Measurements from ENCODE around the gene FAM83C.

DNA sequence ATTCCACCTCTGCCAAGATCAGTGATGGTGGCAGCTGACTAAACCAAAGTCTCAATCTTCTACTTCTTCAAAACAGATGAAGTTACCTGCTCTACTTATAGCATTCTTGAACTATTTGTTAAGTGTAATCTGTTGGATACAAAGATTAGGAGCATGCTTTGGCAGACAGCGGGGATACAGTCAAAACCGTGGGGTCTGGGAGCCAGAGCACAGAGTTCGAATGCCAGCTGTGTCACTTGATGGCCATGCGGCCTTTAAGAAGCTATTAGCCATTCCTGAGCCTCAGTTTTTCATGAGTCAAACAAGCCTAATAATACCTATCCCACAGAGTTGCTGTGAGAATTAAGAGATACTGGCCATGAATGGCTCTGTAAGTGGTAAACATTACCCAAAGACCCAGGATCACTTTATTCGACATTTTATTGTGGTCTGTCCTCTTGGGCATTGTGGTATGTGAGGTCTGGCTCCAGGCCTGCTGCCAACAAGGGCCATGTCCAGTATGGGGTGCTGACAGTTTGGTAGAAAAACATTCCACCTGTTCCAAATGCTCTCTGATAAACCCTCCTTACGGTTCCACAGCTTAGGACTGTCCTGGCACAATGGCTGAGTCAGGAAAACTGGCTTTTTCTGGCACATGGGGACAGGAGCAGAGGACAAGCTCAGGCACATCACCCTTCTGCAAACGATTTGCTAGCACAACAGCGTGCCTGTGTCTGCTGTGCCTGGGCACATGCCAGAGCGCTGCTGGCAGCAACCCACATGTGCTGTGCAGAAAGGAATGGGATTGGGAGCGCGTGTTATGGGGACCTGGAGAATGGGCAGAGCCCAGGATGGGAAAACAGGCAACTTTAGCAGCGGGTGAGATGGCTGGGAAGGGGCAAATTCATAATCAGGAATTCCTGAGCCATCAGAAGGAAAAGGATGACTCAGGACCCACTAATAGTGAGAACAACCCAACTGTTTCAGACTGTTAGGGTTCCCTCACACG is 15.7 kb upstream of the FAM83C start:
- TF ChIP-seq TAF1 (IDR thresholded peaks at IDR 0.05; ENCODE audit: borderline replicate concordance, low read depth, low read length) (no peak), POLR2A (IDR thresholded peaks at IDR 0.05; ENCODE audit: low read depth, low read length) (no peak)

Measured in GM12892 (cell line).